ENCODE data around the gene CACNA2D3. TPM values are rescaled to one million over a fixed set of nuclear protein-coding genes. Genes with fewer than 3 reads are reported as not detected.
"Not testable (repeated sequence)": the region's sequence is repeated elsewhere in the genome, so short reads cannot be mapped to it uniquely, and the experiment has no call there.

CACNA2D3 gene
- polyA plus RNA-seq, 1 donor from 2014 or later, result 26.2 TPM

DNA sequence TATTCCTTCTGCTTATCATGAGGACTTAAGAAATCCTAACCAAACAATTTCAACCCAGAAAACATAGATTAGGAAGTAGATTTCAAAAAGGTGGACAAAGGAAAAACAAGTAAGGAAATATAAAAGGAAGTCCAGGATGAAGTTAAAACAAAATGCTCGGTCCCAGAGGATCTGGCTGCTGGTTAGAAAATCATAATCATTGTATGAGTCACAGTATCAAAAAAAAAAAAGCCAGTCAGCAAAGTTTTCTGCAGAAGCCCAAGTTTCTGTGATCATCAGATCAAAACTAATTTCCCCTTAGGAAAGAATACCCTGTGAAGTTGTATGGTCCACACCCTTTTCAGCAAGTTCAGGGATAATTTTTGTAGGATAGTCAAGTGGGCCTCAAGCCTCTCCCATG, 848.5 kb downstream of the CACNA2D3 start:
- Histone ChIP-seq H3F3A (ENCODE audit: insufficient read depth, low read length, poor library complexity, severe bottlenecking) (no peaks in the 10 kb centered on the region), H3K9ac (ENCODE audit: low read length) (no peak overlapping the region)
- no peak for TF ChIP-seq SMC3 (conservative IDR thresholded peaks at IDR 0.05; ENCODE audit: poor library complexity)

GRCh38 chr3:54977439-54977838, 855.1 kb downstream of the CACNA2D3 start:
- Histone ChIP-seq H3F3A (ENCODE audit: insufficient read depth, low read length, poor library complexity, severe bottlenecking) (no peaks in the 10 kb centered on the region), H3K4me2 (ENCODE audit: low read length) (no peak overlapping the region), H3K27ac (ENCODE audit: low read length) (no peak overlapping the region), H3K9me3 (ENCODE audit: low read length) (no peaks in the 10 kb centered on the region), H2AFZ (ENCODE audit: low read depth, low read length) (no peak overlapping the region), H3K79me2 (replicated peaks; ENCODE audit: insufficient read depth, low read length) (no peaks in the 10 kb centered on the region), H3K36me3 (ENCODE audit: insufficient read depth, low read length) (no peaks in the 10 kb centered on the region), H3K27me3 (ENCODE audit: insufficient read depth, low read depth, low read length) (no peaks in the 10 kb centered on the region), H3K9ac (ENCODE audit: low read length) (no peak overlapping the region), H4K20me1 (ENCODE audit: insufficient read depth) (no peaks in the 10 kb centered on the region), H3K4me3 (ENCODE audit: low read length) (no peak overlapping the region), H3K9me2 (ENCODE audit: insufficient read depth, low read length) (no peaks in the 10 kb centered on the region)
- TF ChIP-seq EP300 (conservative IDR thresholded peaks at IDR 0.05; ENCODE audit: poor library complexity, severe bottlenecking) (no peak), RAD21 (conservative IDR thresholded peaks at IDR 0.05) (no peak), POLR2AphosphoS5 (IDR thresholded peaks at IDR 0.05) (no peak), REST (IDR thresholded peaks at IDR 0.05; ENCODE audit: borderline replicate concordance) (no peak), SMC3 (conservative IDR thresholded peaks at IDR 0.05; ENCODE audit: poor library complexity) (no peak), TAF1 (IDR thresholded peaks at IDR 0.05; ENCODE audit: low read depth) (no peak), MXI1 (conservative IDR thresholded peaks at IDR 0.05; ENCODE audit: poor library complexity, severe bottlenecking) (no peak), CTCF (IDR thresholded peaks at IDR 0.05; ENCODE audit: poor library complexity, severe bottlenecking) (no peak), EZH2 (IDR thresholded peaks at IDR 0.05; ENCODE audit: borderline replicate concordance, insufficient read depth, low read length, poor library complexity, severe bottlenecking) (no peak)

More for the DNA sequence above, 848.5 kb downstream of the CACNA2D3 start:
- no peaks in the 10 kb centered on the region for H3K9me2 ChIP-seq (ENCODE audit: insufficient read depth, low read length)
- no peak overlapping the region for H2AFZ ChIP-seq (ENCODE audit: low read depth, low read length)
- H3K36me3 ChIP-seq (ENCODE audit: insufficient read depth, low read length), result no peaks in the 10 kb centered on the region
- H3K79me2 ChIP-seq (replicated peaks; ENCODE audit: insufficient read depth, low read length), result no peaks in the 10 kb centered on the region
- no peak overlapping the region for H3K4me2 ChIP-seq (ENCODE audit: low read length)
- no peaks in the 10 kb centered on the region for H3K9me3 ChIP-seq (ENCODE audit: low read length)
- no peak overlapping the region for H3K27ac ChIP-seq (ENCODE audit: low read length)
- H3K27me3 ChIP-seq (ENCODE audit: insufficient read depth, low read depth, low read length), result no peaks in the 10 kb centered on the region
- H3K4me3 ChIP-seq (ENCODE audit: low read length), result no peak overlapping the region
- H4K20me1 ChIP-seq (ENCODE audit: insufficient read depth), result no peaks in the 10 kb centered on the region

GRCh38 chr3:54977946-54978345, 855.6 kb downstream of the CACNA2D3 start:
- H3F3A ChIP-seq (ENCODE audit: insufficient read depth, low read length, poor library complexity, severe bottlenecking); H3K36me3 ChIP-seq (ENCODE audit: insufficient read depth, low read length); H3K27ac ChIP-seq (ENCODE audit: low read length): not testable (repeated sequence)

More at GRCh38 chr3:54977946-54978345, 855.6 kb downstream of the CACNA2D3 start:
- not testable (repeated sequence) for H3K27me3 ChIP-seq (ENCODE audit: insufficient read depth, low read depth, low read length); H3K9ac ChIP-seq (ENCODE audit: low read length); H3K79me2 ChIP-seq (replicated peaks; ENCODE audit: insufficient read depth, low read length); H3K9me3 ChIP-seq (ENCODE audit: low read length); H3K9me2 ChIP-seq (ENCODE audit: insufficient read depth, low read length); H3K4me2 ChIP-seq (ENCODE audit: low read length); H2AFZ ChIP-seq (ENCODE audit: low read depth, low read length); H3K4me3 ChIP-seq (ENCODE audit: low read length); H4K20me1 ChIP-seq (ENCODE audit: insufficient read depth)

All from neural cell (in vitro differentiated cells).